GM12878 (cell line): ENCODE results near the gene ZDHHC1.

Source experiments
- CBX5 ChIP-seq: sonication (generic); IDR thresholded peaks from 2 replicates; pipeline ENCODE4 v1.6.1; 2016; ENCODE audit warnings: low read depth, moderate library complexity, mild to moderate bottlenecking, inconsistent platforms
- EZH2 ChIP-seq: IDR thresholded peaks from 2 replicates; pipeline ENCODE4 v1.6.1; 2012; ENCODE audit warnings: low read depth, mild to moderate bottlenecking, control low read depth, inconsistent platforms, low read length, borderline replicate concordance; ENCODE audit not compliant: control insufficient read depth
- POLR2AphosphoS2 ChIP-seq: IDR thresholded peaks from 2 replicates; pipeline ENCODE4 v1.6.1; 2011; ENCODE audit warnings: low read depth, mild to moderate bottlenecking, low read length, improper control_type of control experiment, moderate library complexity

DNA sequence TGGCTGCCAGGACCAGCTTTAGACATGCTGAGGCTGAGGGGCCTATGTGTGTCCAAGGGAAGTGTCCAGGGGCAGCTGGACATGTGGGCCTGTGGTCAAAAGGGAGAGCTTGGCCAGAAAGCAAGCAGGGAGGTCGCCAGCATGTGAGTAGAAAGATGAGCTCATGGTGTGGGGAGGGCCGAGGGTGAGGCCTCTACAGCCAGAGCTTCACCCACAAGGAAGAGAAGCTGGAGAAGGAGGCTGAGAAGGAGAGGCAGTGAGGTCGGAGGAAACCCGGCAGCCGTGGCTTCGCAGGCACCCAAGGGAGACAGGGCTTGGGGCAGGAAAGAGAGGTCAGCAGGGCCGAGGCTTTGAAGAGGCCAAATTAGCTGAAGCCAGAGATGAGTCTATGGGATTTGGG, 10.7 kb upstream of the ZDHHC1 start:
- no peak for TF ChIP-seq CBX5
- TF ChIP-seq POLR2AphosphoS2: no peak
- no peak for TF ChIP-seq EZH2
